ENCODE results near the gene TMEM131L.

TMEM131L gene

GRCh38 chr4:153514688-153515426, 48.7 kb downstream of the TMEM131L start:
- H3K36me3 ChIP-seq (replicated peaks; ENCODE audit: insufficient read depth, low read length), result no peaks in the 10 kb centered on the region
- H3F3A ChIP-seq (ENCODE audit: insufficient read depth, low read length), result no peaks in the 10 kb centered on the region
- no peak for DNase-seq
- no peaks in the 10 kb centered on the region for H3K4me1 ChIP-seq (ENCODE audit: low read length)
- no peak overlapping the region for H3K27ac ChIP-seq (ENCODE audit: low read length)
- H4K20me1 ChIP-seq (ENCODE audit: insufficient read depth, low read length), result no peaks in the 10 kb centered on the region
- TF ChIP-seq EZH2 (optimal IDR thresholded peaks at IDR 0.05; ENCODE audit: low read depth, low read length) (no peak), EZH2phosphoT487 (IDR thresholded peaks at IDR 0.05; ENCODE audit: low read length) (no peak)
- TF ChIP-seq, protein P1, sequence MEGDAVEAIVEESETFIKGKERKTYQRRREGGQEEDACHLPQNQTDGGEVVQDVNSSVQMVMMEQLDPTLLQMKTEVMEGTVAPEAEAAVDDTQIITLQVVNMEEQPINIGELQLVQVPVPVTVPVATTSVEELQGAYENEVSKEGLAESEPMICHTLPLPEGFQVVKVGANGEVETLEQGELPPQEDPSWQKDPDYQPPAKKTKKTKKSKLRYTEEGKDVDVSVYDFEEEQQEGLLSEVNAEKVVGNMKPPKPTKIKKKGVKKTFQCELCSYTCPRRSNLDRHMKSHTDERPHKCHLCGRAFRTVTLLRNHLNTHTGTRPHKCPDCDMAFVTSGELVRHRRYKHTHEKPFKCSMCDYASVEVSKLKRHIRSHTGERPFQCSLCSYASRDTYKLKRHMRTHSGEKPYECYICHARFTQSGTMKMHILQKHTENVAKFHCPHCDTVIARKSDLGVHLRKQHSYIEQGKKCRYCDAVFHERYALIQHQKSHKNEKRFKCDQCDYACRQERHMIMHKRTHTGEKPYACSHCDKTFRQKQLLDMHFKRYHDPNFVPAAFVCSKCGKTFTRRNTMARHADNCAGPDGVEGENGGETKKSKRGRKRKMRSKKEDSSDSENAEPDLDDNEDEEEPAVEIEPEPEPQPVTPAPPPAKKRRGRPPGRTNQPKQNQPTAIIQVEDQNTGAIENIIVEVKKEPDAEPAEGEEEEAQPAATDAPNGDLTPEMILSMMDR (IDR thresholded peaks at IDR 0.05; ENCODE audit: low read length), result no peak
- no peak overlapping the region for H3K4me3 ChIP-seq (ENCODE audit: low read length)
- H3K9me3 ChIP-seq (replicated peaks; ENCODE audit: insufficient read depth, low read length), result no peaks in the 10 kb centered on the region
- H3K4me2 ChIP-seq (ENCODE audit: low read depth, low read length), result no peak overlapping the region
- H3K27me3 ChIP-seq (replicated peaks; ENCODE audit: insufficient read depth, low read length), result no peaks in the 10 kb centered on the region
- H3K9ac ChIP-seq (ENCODE audit: low read length), result no peak overlapping the region
- no peaks in the 10 kb centered on the region for H3K9me2 ChIP-seq (replicated peaks; ENCODE audit: insufficient read depth, low read length)
- H3K79me2 ChIP-seq (ENCODE audit: low read length), result no peaks in the 10 kb centered on the region
- H2AFZ ChIP-seq (ENCODE audit: low read length), result no peak overlapping the region

GRCh38 chr4:153517159-153517558, 51.0 kb downstream of the TMEM131L start:
- DNase-seq, result no peak
- Histone ChIP-seq H3K36me3 (replicated peaks; ENCODE audit: insufficient read depth, low read length) (no peaks in the 10 kb centered on the region), H4K20me1 (ENCODE audit: insufficient read depth, low read length) (no peaks in the 10 kb centered on the region), H3K79me2 (ENCODE audit: low read length) (no peaks in the 10 kb centered on the region), H3K27ac (ENCODE audit: low read length) (no peak overlapping the region), H3K9me3 (replicated peaks; ENCODE audit: insufficient read depth, low read length) (no peaks in the 10 kb centered on the region), H3K9ac (ENCODE audit: low read length) (no peak overlapping the region), H3F3A (ENCODE audit: insufficient read depth, low read length) (no peaks in the 10 kb centered on the region), H3K4me1 (ENCODE audit: low read length) (no peaks in the 10 kb centered on the region), H2AFZ (ENCODE audit: low read length) (no peak overlapping the region), H3K27me3 (replicated peaks; ENCODE audit: insufficient read depth, low read length) (no peaks in the 10 kb centered on the region), H3K9me2 (replicated peaks; ENCODE audit: insufficient read depth, low read length) (no peaks in the 10 kb centered on the region), H3K4me3 (ENCODE audit: low read length) (no peak overlapping the region), H3K4me2 (ENCODE audit: low read depth, low read length) (no peak overlapping the region)
- TF ChIP-seq EZH2 (optimal IDR thresholded peaks at IDR 0.05; ENCODE audit: low read depth, low read length) (no peak), EZH2phosphoT487 (IDR thresholded peaks at IDR 0.05; ENCODE audit: low read length) (no peak)
- TF ChIP-seq, protein P1 (IDR thresholded peaks at IDR 0.05; ENCODE audit: low read length), result no peak

- Histone ChIP-seq H3K79me2 (ENCODE audit: low read length) (no peaks in the 10 kb centered on the region), H3K36me3 (replicated peaks; ENCODE audit: insufficient read depth, low read length) (no peaks in the 10 kb centered on the region), H3K27ac (ENCODE audit: low read length) (no peak overlapping the region)
These were observed 51.8 kb downstream of the TMEM131L start for GRCh38 chr4:153518001-153518400.

More at GRCh38 chr4:153518001-153518400, 51.8 kb downstream of the TMEM131L start:
- H3K9me2 ChIP-seq (replicated peaks; ENCODE audit: insufficient read depth, low read length), result no peaks in the 10 kb centered on the region
- H3K9me3 ChIP-seq (replicated peaks; ENCODE audit: insufficient read depth, low read length), result no peaks in the 10 kb centered on the region
- DNase-seq, result no peak
- H3F3A ChIP-seq (ENCODE audit: insufficient read depth, low read length), result no peaks in the 10 kb centered on the region
- H4K20me1 ChIP-seq (ENCODE audit: insufficient read depth, low read length), result no peaks in the 10 kb centered on the region
- TF ChIP-seq, protein P1 (IDR thresholded peaks at IDR 0.05; ENCODE audit: low read length), result no peak
- TF ChIP-seq EZH2 (optimal IDR thresholded peaks at IDR 0.05; ENCODE audit: low read depth, low read length), result no peak
- no peaks in the 10 kb centered on the region for H3K27me3 ChIP-seq (replicated peaks; ENCODE audit: insufficient read depth, low read length)
- no peak overlapping the region for H3K4me3 ChIP-seq (ENCODE audit: low read length)
- no peaks in the 10 kb centered on the region for H3K4me1 ChIP-seq (ENCODE audit: low read length)
- H2AFZ ChIP-seq (ENCODE audit: low read length), result no peak overlapping the region
- H3K4me2 ChIP-seq (ENCODE audit: low read depth, low read length), result no peak overlapping the region
- no peak overlapping the region for H3K9ac ChIP-seq (ENCODE audit: low read length)
